ENCODE results near the gene MCM3AP.

Gene MCM3AP

GRCh38 chr21:46254208-46254975 is 31.0 kb downstream of the MCM3AP start:
- no peak for TF ChIP-seq CTCF (IDR thresholded peaks at IDR 0.05; ENCODE audit: low read depth, low read length)
- DNase-seq (ENCODE audit: extremely low read depth, low read depth) = no peak

- TF ChIP-seq CTCF (IDR thresholded peaks at IDR 0.05; ENCODE audit: low read depth, low read length) = no peak
- DNase-seq (ENCODE audit: extremely low read depth, low read depth) = no peak
These were observed 31.7 kb downstream of the MCM3AP start for GRCh38 chr21:46253610-46254124.

DNA sequence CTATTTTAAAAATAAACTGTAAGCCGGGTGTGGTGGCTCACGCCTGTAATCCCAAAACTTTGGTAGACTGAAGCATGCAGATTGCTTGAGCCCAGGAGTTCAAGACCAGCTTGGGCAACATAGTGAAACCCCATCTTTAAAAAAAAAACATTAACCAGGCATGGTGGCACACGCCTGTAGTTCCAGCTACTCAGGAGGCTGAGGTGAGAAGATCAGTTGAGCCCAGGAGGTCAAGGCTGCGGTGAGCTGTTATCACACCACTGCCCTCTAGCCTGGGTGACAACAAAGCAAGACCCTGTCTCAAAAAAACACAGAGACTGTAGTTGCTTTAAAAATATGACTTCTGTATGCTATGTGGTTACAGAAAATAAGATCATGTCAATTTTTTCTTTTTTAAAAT is 32.6 kb downstream of the MCM3AP start:
- no peak for TF ChIP-seq CTCF (IDR thresholded peaks at IDR 0.05; ENCODE audit: low read depth, low read length)
- no peak for DNase-seq (ENCODE audit: extremely low read depth, low read depth)

- no peak for TF ChIP-seq CTCF (IDR thresholded peaks at IDR 0.05; ENCODE audit: low read depth, low read length)
- no peak for DNase-seq (ENCODE audit: extremely low read depth, low read depth)
These were observed 35.2 kb downstream of the MCM3AP start for GRCh38 chr21:46250146-46250725.

DNA sequence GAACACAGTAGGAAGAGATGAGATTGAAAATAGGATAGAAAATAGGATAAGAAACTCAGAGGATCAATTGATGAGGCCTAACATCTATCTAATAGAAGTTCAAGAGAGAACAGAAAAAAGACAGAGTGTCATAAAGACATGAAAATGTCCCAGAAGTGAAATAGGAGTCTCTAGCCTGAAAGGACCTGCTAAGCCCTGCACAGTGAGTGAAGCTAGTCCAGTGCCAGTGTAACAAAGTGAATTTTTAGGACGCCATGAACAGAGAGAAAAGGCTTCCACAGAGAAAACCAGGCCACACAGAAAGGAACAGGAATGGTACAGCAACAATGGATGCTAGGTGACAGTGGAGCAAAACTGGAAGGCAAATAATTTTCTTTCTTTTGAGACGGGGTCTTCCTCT is 36.6 kb downstream of the MCM3AP start:
- DNase-seq (ENCODE audit: extremely low read depth, low read depth) = no peak
- TF ChIP-seq CTCF (IDR thresholded peaks at IDR 0.05; ENCODE audit: low read depth, low read length) = no peak

DNA sequence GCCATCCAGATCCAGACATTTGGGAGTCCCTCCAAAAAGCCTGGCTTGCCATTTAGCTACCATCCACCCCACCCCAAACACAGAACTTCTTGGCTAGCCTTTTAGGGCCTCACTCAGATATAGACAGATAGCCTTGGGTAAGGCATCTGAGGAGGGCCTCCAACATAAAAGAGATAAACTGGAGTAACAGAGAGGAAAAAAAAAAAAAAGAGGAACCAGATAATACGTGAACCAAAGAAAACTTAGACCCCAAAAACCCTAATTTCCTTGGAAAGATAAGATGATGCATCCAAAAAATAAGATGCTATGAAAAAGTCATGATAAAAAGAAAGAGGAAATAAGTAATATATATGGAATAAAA is 37.0 kb downstream of the MCM3AP start:
- TF ChIP-seq CTCF (IDR thresholded peaks at IDR 0.05; ENCODE audit: low read depth, low read length) = no peak
- DNase-seq (ENCODE audit: extremely low read depth, low read depth) = no peak

DNA sequence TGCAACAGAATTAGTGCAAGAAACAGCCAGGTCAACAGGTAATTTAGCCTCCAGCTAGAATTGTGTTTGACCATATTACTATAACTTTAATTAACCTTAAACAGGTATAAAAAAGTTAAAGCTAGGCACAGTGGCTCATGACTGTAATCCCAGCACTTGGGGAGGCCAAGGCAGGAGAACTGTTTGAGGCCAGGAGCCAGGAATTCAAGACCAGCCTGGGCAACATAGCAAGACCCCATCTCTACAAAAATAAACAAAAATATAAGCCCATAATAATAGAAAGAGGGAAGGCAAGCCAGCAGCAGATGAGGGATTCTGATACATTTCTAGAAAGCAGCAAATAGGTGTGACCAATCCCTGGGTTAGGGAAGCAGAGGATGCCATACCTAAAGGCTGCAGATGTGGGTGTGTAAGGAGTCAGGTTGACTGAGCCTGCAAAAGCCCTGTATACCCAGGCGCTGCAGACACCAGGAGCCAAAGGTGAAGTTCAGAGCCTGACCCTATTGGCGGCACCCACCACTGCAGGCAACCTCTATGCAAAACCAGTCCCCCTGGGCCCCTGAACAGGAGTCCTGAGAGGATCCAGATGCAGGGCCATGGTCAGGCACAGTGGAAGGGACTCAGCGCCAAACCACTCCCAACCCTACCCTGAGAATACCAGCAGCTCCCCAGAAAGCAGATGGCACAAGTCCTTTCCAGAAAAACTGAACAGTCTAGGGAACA is 37.6 kb downstream of the MCM3AP start:
- no peak for TF ChIP-seq CTCF (IDR thresholded peaks at IDR 0.05; ENCODE audit: low read depth, low read length)
- DNase-seq (ENCODE audit: extremely low read depth, low read depth) = no peak
